ENCODE data around the gene BAHCC1.
A peak's percentile ranks its signal among the peaks of the same experiment; 100 is the strongest.

Gene BAHCC1

GRCh38 chr17:81514739-81515529 is 119.7 kb downstream of the BAHCC1 start:
- DNase-seq (ENCODE audit: low spot score) = peak; percentile 58

GRCh38 chr17:81515530-81516041 is 120.3 kb downstream of the BAHCC1 start:
- DNase-seq (ENCODE audit: low spot score) = no peak

Data from cerebellar cortex (tissue), 1 donor.